NCI-H226 (cell line): Measurements from ENCODE around the gene PPP1R10.
"Not testable (repeated sequence)": the region's sequence is repeated elsewhere in the genome, so short reads cannot be mapped to it uniquely, and the experiment has no call there.

Source experiments
- DNase-seq: peaks from one replicate; pipeline ENCODE4 v3.0.0-alpha.2; 2015

The PPP1R10 gene

GRCh38 chr6:30616811-30617564, at the start of gene PPP1R10:
Gene PPP1R10 (minus strand): TSS chr6:30617243. CDS start chr6:30609944, 7,299 bp downstream.
- peak; percentile 99 for DNase-seq

GRCh38 chr6:30666300-30666699, 49.3 kb upstream of the PPP1R10 start:
- DNase-seq = not testable (repeated sequence)

GRCh38 chr6:30664994-30665767, 48.1 kb upstream of the PPP1R10 start:
- no peak for DNase-seq

GRCh38 chr6:30657922-30658321, 40.9 kb upstream of the PPP1R10 start:
- DNase-seq = not testable (repeated sequence)

- DNase-seq = peak; percentile 47
Observed at GRCh38 chr6:30657454-30657853, 40.4 kb upstream of the PPP1R10 start.

- DNase-seq = no peak
Observed at GRCh38 chr6:30656513-30656912, 39.5 kb upstream of the PPP1R10 start.

GRCh38 chr6:30655743-30656094, 38.7 kb upstream of the PPP1R10 start:
- DNase-seq = no peak

GRCh38 chr6:30654798-30655742, 38.0 kb upstream of the PPP1R10 start:
- no peak for DNase-seq

GRCh38 chr6:30651143-30651542, 34.1 kb upstream of the PPP1R10 start:
- DNase-seq = no peak

GRCh38 chr6:30647242-30648116, 30.4 kb upstream of the PPP1R10 start:
- DNase-seq = peak; percentile 52

GRCh38 chr6:30646450-30647241, 29.6 kb upstream of the PPP1R10 start, which contains the start of gene C6orf136:
Gene C6orf136 (plus strand): TSS chr6:30647133. CDS start chr6:30647232, 99 bp downstream.
- peak; percentile 82 for DNase-seq

- DNase-seq = no peak
Observed at GRCh38 chr6:30645989-30646388, 28.9 kb upstream of the PPP1R10 start.

- no peak for DNase-seq
Observed at GRCh38 chr6:30644769-30645168, 27.7 kb upstream of the PPP1R10 start.

- DNase-seq = peak; percentile 7
Observed at GRCh38 chr6:30643656-30644055, 26.6 kb upstream of the PPP1R10 start.

- DNase-seq = no peak
Observed at GRCh38 chr6:30641048-30641447, 24.0 kb upstream of the PPP1R10 start.

GRCh38 chr6:30640481-30640880, 23.4 kb upstream of the PPP1R10 start:
- DNase-seq = no peak

GRCh38 chr6:30635834-30636233, 18.8 kb upstream of the PPP1R10 start:
- DNase-seq = no peak

- peak; percentile 77 for DNase-seq
Observed at GRCh38 chr6:30626484-30627366, 9.7 kb upstream of the PPP1R10 start, which contains the start of gene ATAT1. Gene ATAT1 (plus strand): TSS chr6:30626874.

GRCh38 chr6:30625511-30625910, 8.5 kb upstream of the PPP1R10 start:
- no peak for DNase-seq

- DNase-seq = no peak
Observed at GRCh38 chr6:30619561-30619960, 2.5 kb upstream of the PPP1R10 start.
